T-helper 1 cell treated with Interleukin-12 subunit alpha and Interleukin-12 subunit beta and Interleukin-4 antibody, amounts not matched to agents 30 μg/mL and 1 μg/mL, for 36 hours (primary cell): ENCODE measurements around the gene IFT88.

Source experiments
- H3K27ac Mint-ChIP-seq: one replicate; pipeline ENCODE4 v1.8.0; 2021; ENCODE audit warnings: mild to moderate bottlenecking, mixed read lengths
- H3K27me3 Mint-ChIP-seq: one replicate; pipeline ENCODE4 v1.8.0; 2021; ENCODE audit warnings: low read depth, mixed read lengths
- H3K36me3 Mint-ChIP-seq: one replicate; pipeline ENCODE4 v1.8.0; 2021; ENCODE audit warnings: low read depth, mixed read lengths
- H3K4me1 Mint-ChIP-seq: one replicate; pipeline ENCODE4 v1.8.0; 2021; ENCODE audit warnings: low read depth, mixed read lengths
- H3K4me3 Mint-ChIP-seq: one replicate; pipeline ENCODE4 v1.8.0; 2021; ENCODE audit warnings: mild to moderate bottlenecking, moderate library complexity, mixed read lengths
- H3K9me3 Mint-ChIP-seq: one replicate; pipeline ENCODE4 v1.8.0; 2021; ENCODE audit warnings: mixed read lengths

IFT88 gene

GRCh38 chr13:20702915-20703779 is 136.2 kb downstream of the IFT88 start, which contains the start of gene IL17D:
Gene IL17D (plus strand): TSS chr13:20703699. CDS start chr13:20704002, 303 bp downstream.
- H3K9me3 Mint-ChIP-seq = no peaks in the 10 kb centered on the region
- no peak within 1 kb of the TSS for H3K27ac Mint-ChIP-seq
- H3K36me3 Mint-ChIP-seq = peaks cover 2% of the 10 kb centered on the region
- H3K4me1 Mint-ChIP-seq = peaks cover 5% of the 10 kb centered on the region
- peak within 1 kb of the TSS; percentile 88 for H3K4me3 Mint-ChIP-seq
- peaks cover 49% of the 10 kb centered on the region for H3K27me3 Mint-ChIP-seq

DNA sequence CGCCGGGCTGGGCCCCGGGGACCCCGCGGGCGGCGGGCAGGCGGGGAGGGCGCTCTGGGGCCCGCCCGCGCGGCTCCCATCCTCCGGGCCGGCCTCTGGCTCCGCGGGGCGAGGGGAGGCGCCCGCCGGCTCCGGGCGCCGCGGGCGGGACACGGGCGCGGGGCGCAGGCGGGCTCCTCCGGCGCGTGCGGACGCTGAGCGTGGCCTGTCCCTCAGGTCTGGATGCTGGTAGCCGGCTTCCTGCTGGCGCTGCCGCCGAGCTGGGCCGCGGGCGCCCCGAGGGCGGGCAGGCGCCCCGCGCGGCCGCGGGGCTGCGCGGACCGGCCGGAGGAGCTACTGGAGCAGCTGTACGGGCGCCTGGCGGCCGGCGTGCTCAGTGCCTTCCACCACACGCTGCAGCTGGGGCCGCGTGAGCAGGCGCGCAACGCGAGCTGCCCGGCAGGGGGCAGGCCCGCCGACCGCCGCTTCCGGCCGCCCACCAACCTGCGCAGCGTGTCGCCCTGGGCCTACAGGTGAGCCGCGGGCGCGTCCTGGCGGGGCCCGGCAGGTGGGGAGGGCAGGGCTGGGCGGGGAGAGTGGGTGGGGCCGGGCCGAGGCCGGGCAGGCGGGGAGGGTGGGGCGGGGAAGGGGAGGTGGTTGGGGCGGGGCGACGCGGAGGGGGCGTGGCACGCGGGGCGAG is 137.0 kb downstream of the IFT88 start:
- Mint-ChIP-seq H3K36me3 (peaks cover 2% of the 10 kb centered on the region), H3K9me3 (no peaks in the 10 kb centered on the region), H3K27me3 (peaks cover 44% of the 10 kb centered on the region), H3K4me1 (peaks cover 5% of the 10 kb centered on the region), H3K27ac (no peak overlapping the region), H3K4me3 (no peak overlapping the region)

DNA sequence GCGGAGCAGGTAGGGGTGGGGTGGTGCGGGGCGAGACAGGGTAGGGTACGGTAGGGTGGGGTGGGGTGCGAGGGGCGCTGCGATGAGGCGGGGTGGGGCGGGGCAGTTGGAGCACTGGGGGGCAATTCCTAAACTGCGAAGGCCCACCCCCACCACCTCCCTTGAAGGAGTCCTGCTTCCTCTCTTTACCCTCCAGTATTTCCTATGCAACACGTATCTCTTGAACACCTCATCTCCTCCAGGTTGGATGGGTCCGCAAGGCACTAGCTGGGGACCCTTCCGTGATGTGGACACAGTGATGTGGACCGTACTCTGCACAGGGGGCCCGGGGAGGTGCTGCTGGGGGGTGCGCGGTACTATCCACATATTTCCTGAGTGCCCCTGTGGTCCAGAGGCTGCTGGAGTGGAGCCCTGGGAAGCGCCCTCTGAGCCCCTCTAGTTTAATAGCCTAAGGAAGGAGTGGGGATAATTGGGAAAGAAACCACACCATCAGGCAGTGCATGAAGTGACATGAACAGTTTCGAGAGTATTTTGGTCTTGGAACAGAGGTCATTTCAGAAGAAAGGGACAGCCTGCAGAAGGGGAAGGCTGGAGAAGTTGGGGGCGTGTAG is 137.6 kb downstream of the IFT88 start:
- peaks cover 5% of the 10 kb centered on the region for H3K4me1 Mint-ChIP-seq
- peaks cover 2% of the 10 kb centered on the region for H3K36me3 Mint-ChIP-seq
- no peaks in the 10 kb centered on the region for H3K9me3 Mint-ChIP-seq
- peak overlapping the region; percentile 76 for H3K4me3 Mint-ChIP-seq
- H3K27me3 Mint-ChIP-seq = peaks cover 41% of the 10 kb centered on the region
- no peak overlapping the region for H3K27ac Mint-ChIP-seq

DNA sequence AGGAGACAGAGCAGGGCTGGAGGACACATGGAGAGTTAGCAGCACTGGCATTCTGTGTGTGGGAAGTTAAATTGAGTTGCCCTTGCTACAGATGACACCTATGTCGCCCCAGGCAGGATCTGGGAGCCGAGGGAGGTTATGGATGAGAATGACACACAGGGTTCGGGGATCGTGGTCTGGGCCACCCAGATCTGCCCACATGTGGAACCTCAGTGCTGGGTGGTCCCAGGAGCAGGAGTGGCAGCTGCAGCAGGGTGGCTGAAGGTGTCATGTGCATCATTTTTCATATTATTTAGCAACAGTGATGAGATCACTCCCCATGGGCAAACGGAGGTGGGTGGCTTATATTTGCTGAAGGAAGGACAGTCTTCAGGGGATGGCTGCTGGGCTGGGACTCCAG is 139.7 kb downstream of the IFT88 start:
- Mint-ChIP-seq H3K27me3 (peaks cover 22% of the 10 kb centered on the region), H3K27ac (no peak overlapping the region), H3K4me3 (no peak overlapping the region), H3K36me3 (peaks cover 2% of the 10 kb centered on the region), H3K9me3 (no peaks in the 10 kb centered on the region), H3K4me1 (peaks cover 5% of the 10 kb centered on the region)

DNA sequence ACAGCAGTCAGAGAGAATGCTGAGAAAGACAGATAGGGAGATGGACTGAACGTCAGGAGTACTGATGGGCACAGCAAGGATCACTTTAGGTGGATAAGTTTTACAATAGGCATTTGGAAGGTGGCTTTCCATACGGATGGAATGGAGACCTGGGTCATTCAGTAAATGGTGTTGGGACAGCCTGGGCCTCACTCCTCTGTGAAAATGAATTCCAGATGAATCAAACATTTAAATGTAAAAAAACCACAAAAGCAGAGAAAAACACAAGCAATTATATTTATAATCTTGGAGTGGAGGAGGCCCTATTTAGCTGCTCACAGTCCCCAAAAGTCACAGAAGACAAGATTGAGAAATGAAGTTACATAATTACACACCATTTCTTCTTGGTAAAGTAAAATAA is 141.3 kb downstream of the IFT88 start:
- Mint-ChIP-seq H3K9me3 (no peaks in the 10 kb centered on the region), H3K27me3 (peaks cover 15% of the 10 kb centered on the region), H3K36me3 (no peaks in the 10 kb centered on the region), H3K27ac (no peak overlapping the region), H3K4me1 (peaks cover 4% of the 10 kb centered on the region), H3K4me3 (no peak overlapping the region)

- Mint-ChIP-seq H3K27me3 (peaks cover 24% of the 10 kb centered on the region), H3K4me1 (peaks cover 8% of the 10 kb centered on the region), H3K4me3 (no peak overlapping the region), H3K9me3 (no peaks in the 10 kb centered on the region), H3K27ac (no peak overlapping the region), H3K36me3 (no peaks in the 10 kb centered on the region)
Observed at GRCh38 chr13:20709369-20709768, 142.4 kb downstream of the IFT88 start.

- Mint-ChIP-seq H3K9me3 (no peaks in the 10 kb centered on the region), H3K4me3 (no peak overlapping the region), H3K27ac (no peak overlapping the region), H3K27me3 (peaks cover 22% of the 10 kb centered on the region), H3K4me1 (peaks cover 5% of the 10 kb centered on the region), H3K36me3 (no peaks in the 10 kb centered on the region)
Observed at GRCh38 chr13:20709782-20710181, 142.8 kb downstream of the IFT88 start.

DNA sequence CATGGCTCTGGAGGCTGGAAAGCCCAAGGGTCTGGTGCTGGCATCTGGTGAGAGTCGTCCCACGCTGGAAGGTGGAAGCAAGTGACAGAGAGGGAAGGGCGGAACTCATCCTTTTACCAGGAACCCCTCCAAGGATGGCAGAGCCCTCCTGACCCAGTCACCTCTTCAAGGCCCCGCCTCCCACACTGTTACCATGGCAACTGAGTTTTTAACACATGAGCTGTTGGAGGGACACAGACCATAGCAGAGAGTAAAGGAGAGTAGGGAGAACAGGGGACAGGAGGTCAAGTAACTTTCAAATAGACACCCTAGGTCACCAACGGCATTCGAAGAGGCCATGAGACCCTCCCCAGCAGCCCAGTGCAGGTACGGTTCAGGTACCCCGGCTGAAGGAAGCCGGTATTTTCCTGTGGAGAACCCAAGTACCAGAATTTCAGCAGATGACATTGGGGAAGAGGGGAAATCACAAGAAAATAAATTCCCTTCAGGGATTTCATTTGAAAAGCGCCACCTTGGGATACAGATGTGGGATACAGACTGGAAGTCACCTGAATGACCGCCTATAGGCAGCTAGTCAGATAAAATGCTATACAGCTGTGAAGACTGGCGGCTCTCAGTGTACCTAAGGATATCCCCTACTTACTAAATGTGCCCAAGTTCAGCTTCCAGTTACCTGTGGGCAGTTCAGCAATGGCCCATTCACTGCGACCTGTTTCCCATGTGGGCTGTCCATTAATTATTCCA is 144.5 kb downstream of the IFT88 start:
- Mint-ChIP-seq H3K4me3 (no peak overlapping the region), H3K9me3 (no peaks in the 10 kb centered on the region), H3K36me3 (no peaks in the 10 kb centered on the region), H3K27ac (no peak overlapping the region), H3K4me1 (peaks cover 5% of the 10 kb centered on the region), H3K27me3 (peaks cover 19% of the 10 kb centered on the region)

DNA sequence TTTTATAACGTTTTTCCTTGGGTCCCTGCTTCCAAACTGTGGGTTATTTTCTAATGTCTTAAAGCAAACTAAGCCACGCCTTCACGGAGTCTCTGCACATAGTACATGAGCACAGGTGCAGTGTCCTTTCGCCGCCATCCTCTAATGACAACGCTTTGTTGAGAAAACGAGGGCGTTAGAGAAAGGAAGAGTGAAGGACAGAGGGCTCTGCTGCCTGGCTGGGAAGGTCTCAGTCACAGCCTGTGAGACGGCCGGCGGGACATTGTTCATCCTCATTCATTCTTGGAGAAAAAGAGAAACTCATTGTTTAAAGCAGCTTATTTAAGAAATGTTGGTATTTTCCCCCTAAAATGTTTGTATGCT is 146.0 kb downstream of the IFT88 start:
- Mint-ChIP-seq H3K36me3 (no peaks in the 10 kb centered on the region), H3K27ac (no peak overlapping the region), H3K27me3 (peaks cover 19% of the 10 kb centered on the region), H3K4me3 (no peak overlapping the region), H3K4me1 (peaks cover 5% of the 10 kb centered on the region), H3K9me3 (no peaks in the 10 kb centered on the region)

DNA sequence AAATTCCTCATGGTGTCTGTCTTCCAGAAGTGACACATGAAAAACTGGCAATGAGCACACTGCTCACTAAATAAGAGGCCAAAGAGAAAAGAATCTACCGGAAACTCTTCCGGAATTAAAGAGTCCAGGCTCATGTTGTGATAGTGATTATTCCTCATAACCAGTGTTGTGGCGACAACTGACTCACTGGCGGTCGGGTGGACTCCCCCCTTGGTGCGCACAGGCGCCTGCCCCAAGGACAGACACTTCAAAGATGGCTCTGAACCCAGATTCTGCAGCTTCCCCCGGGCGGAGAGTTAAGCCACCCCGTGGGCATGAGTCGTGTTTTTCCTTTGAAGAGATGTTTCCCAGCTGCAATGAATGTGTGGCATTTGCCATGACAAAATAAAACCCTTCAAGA is 146.8 kb downstream of the IFT88 start:
- peaks cover 19% of the 10 kb centered on the region for H3K27me3 Mint-ChIP-seq
- H3K27ac Mint-ChIP-seq = no peak overlapping the region
- no peaks in the 10 kb centered on the region for H3K9me3 Mint-ChIP-seq
- H3K36me3 Mint-ChIP-seq = no peaks in the 10 kb centered on the region
- no peak overlapping the region for H3K4me3 Mint-ChIP-seq
- peaks cover 5% of the 10 kb centered on the region for H3K4me1 Mint-ChIP-seq

- H3K9me3 Mint-ChIP-seq = no peaks in the 10 kb centered on the region
Observed at GRCh38 chr13:20714161-20714560, 147.2 kb downstream of the IFT88 start.

DNA sequence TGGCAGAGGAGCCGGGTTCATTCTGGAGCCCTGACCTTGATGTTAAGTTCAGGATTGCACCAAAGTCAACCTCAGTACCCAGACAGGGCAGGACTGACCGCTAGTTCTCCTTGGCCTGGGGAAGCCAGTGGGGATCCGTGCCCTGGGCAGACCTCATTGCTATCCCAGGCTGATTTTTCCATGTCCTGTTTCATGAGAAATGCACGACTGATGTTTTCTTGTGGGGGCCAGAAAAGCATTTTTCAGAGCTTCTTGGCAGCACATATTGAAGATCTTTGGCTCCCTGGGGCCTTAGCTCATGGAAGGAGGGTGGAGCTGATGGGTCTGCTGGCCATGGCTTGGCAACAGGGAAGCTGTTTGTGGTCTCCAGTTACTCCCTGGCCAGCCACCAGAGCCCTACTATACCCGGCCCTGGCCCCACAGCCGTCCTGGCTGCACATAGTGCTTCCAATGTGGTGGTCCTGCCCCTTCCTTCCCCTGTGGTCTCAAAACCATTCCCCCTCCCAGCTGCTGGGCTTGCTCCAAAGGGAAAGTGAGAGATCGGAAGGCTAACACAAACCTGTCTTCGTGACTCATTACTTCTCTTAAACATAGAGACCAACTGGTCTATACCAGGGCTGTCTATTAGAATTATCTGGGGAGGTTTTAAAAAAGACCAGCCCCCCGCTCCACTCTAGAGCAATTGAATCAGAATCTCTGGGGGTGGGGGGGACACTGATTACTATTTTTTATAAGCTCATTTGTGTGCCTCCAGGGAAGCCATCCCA is 147.8 kb downstream of the IFT88 start:
- Mint-ChIP-seq H3K9me3 (no peaks in the 10 kb centered on the region), H3K4me3 (no peak overlapping the region), H3K36me3 (no peaks in the 10 kb centered on the region), H3K4me1 (peaks cover 5% of the 10 kb centered on the region), H3K27ac (no peak overlapping the region), H3K27me3 (peaks cover 19% of the 10 kb centered on the region)

More at GRCh38 chr13:20714161-20714560, 147.2 kb downstream of the IFT88 start:
- no peak overlapping the region for H3K4me3 Mint-ChIP-seq
- no peak overlapping the region for H3K27ac Mint-ChIP-seq
- H3K4me1 Mint-ChIP-seq = peaks cover 5% of the 10 kb centered on the region
- peaks cover 19% of the 10 kb centered on the region for H3K27me3 Mint-ChIP-seq
- H3K36me3 Mint-ChIP-seq = no peaks in the 10 kb centered on the region

GRCh38 chr13:20715330-20715712 is 148.4 kb downstream of the IFT88 start:
- Mint-ChIP-seq H3K27ac (no peak overlapping the region), H3K9me3 (no peaks in the 10 kb centered on the region)

DNA sequence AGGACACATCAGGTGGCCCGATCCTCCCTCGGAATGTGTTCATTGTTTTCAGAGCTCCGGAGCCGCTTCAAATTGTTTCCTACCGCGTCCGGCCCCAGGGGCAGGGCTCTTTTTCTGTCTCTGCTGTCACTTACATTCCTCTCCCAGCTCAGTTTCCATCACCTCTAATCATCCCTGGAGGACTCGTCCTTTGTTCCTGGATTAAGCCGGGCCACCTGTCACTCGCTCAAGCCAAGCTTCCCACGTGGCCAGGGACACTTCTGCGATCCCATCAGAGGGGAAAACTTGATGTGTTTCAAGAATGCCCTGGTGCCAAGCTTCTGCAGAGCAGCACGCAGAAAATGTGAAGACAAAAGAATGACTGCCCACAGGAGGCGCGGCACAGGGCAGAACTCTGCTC is 150.0 kb downstream of the IFT88 start:
- Mint-ChIP-seq H3K27ac (no peak overlapping the region), H3K27me3 (peaks cover 24% of the 10 kb centered on the region), H3K4me1 (peaks cover 5% of the 10 kb centered on the region), H3K9me3 (no peaks in the 10 kb centered on the region), H3K36me3 (no peaks in the 10 kb centered on the region), H3K4me3 (no peak overlapping the region)

More at GRCh38 chr13:20715330-20715712, 148.4 kb downstream of the IFT88 start:
- Mint-ChIP-seq H3K36me3 (no peaks in the 10 kb centered on the region), H3K4me1 (peaks cover 5% of the 10 kb centered on the region), H3K4me3 (no peak overlapping the region), H3K27me3 (peaks cover 19% of the 10 kb centered on the region)
